Activated naive CD4-positive, alpha-beta T cell treated with anti-CD3 and anti-CD28 coated beads, Interleukin-2, amount 50 U/mL, for 72 hours (primary cell): ENCODE data around the gene PLCB1. TPM values are rescaled to one million over a fixed set of nuclear protein-coding genes. Genes with fewer than 3 reads are reported as not detected.

Experiments used
- ATAC-seq, 2 donors: fragments of 150-1000 bp; cut with Tn5 transposase; 2 replicates each; pipeline ENCODE4 v1.10.0; 2021; ENCODE audit warnings: mild to moderate bottlenecking in 2 of 2, moderate library complexity in 2 of 2
- DNase-seq, 2 donors: peaks; one replicate each; pipeline ENCODE4 v3.0.0; 2021 to 2022; ENCODE audit warnings: low spot score in 2 of 2
- H3K27ac Mint-ChIP-seq, 2 donors: one replicate each; pipeline ENCODE4 v1.8.0; 2022; ENCODE audit warnings: mild to moderate bottlenecking in 2 of 2, mixed read lengths in 2 of 2
- H3K36me3 Mint-ChIP-seq, 2 donors: one replicate each; pipeline ENCODE4 v1.8.0; 2022; ENCODE audit warnings: mixed read lengths in 2 of 2
- H3K9me3 Mint-ChIP-seq, 2 donors: one replicate each; pipeline ENCODE4 v1.8.0; 2022; ENCODE audit warnings: mixed read lengths in 2 of 2
- total RNA-seq, 2 donors: library from RNA; stranded (reverse); gene quantifications; one replicate each; pipeline ENCODE4 v1.2.3, GENCODE V29; 2022

PLCB1 gene
- total RNA-seq, 2 donors from 2014 or later = 0.56 to 2.1 TPM

DNA sequence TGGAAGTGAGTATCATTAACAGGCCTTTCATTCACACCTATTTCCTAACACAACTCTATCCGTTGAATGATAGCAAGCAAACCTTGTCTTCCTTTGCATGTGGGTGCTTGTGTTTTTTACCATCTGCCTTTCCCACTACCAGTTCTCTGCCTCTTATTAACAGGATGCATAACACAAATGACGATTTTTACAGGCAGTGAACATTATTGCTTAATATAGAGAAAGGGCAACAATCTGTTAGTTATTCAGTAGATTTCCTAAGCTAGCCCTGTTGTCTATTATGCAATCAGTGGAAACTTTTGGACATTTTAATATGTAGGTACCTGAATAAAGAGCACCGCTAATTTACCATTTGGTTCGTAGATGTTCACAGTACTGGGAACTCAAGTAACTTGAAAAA, 588.0 kb downstream of the PLCB1 start:
- DNase-seq (no peak), ATAC-seq (no peak)
- H3K27ac Mint-ChIP-seq = no peak overlapping the region
- H3K36me3 Mint-ChIP-seq = no peaks in the 10 kb centered on the region
- no peaks in the 10 kb centered on the region for H3K9me3 Mint-ChIP-seq

- H3K27ac Mint-ChIP-seq = no peak overlapping the region
- ATAC-seq (peak in 1 of 2 donors; percentile 44), DNase-seq (peak in 1 of 2 donors; percentile 7)
- no peaks in the 10 kb centered on the region for H3K36me3 Mint-ChIP-seq
- H3K9me3 Mint-ChIP-seq = no peaks in the 10 kb centered on the region
Observed at GRCh38 chr20:8721098-8721497, 589.0 kb downstream of the PLCB1 start.

GRCh38 chr20:8722277-8722928, 590.3 kb downstream of the PLCB1 start:
- ATAC-seq (peak; percentile 61 to 67), DNase-seq (peak in 1 of 2 donors; percentile 28)
- H3K27ac Mint-ChIP-seq = no peak overlapping the region
- H3K9me3 Mint-ChIP-seq = no peaks in the 10 kb centered on the region
- no peaks in the 10 kb centered on the region for H3K36me3 Mint-ChIP-seq

DNA sequence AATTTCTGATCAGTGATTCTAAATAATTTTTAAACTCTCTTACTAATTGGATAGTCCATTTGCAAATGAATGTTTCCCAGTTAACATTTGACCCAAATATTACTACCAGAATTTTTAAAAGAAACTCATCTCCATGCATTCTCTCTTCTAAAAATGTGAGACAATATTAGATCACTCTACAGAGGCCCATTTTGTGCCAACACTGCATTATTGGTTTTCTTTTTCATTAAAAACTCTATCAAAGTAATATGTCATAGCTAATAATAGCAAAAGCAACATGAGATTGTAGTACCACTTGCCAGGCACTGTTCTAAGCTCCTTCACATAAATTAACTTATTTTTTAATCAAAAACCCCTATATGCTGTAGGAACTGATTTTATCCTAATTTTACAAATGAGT, 591.2 kb downstream of the PLCB1 start:
- DNase-seq = no peak
- Mint-ChIP-seq H3K36me3 (no peaks in the 10 kb centered on the region), H3K9me3 (no peaks in the 10 kb centered on the region), H3K27ac (no peak overlapping the region)
- ATAC-seq = no peak

- Mint-ChIP-seq H3K27ac (no peak overlapping the region), H3K36me3 (no peaks in the 10 kb centered on the region), H3K9me3 (no peaks in the 10 kb centered on the region)
- ATAC-seq = no peak
- no peak for DNase-seq
Observed at GRCh38 chr20:8724884-8725283, 592.8 kb downstream of the PLCB1 start.

DNA sequence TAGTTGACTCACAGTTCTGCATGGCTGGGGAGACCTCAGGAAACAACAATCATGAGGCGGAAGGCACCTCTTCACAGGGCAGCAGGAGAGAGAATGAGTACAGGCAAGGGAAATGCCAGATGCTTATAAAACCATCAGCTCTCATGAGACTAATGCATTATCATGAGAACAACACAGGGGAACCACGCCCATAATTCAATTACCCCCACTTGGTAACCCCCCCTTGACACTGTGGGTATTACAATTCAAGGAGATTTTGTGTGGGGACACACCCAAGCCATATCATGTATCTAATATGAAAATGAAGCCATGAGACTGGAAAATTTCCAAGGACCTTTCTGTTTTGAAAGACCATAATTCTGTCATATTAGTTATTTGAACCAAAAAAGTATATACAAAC, 594.4 kb downstream of the PLCB1 start:
- no peaks in the 10 kb centered on the region for H3K9me3 Mint-ChIP-seq
- no peak for DNase-seq
- H3K27ac Mint-ChIP-seq = no peak overlapping the region
- ATAC-seq = no peak
- no peaks in the 10 kb centered on the region for H3K36me3 Mint-ChIP-seq

- DNase-seq (no peak), ATAC-seq (no peak)
- Mint-ChIP-seq H3K27ac (no peak overlapping the region), H3K9me3 (peaks cover 3 to 8% of the 10 kb centered on the region in 2 donors), H3K36me3 (no peaks in the 10 kb centered on the region)
Observed at GRCh38 chr20:8735014-8735413, 602.9 kb downstream of the PLCB1 start.

DNA sequence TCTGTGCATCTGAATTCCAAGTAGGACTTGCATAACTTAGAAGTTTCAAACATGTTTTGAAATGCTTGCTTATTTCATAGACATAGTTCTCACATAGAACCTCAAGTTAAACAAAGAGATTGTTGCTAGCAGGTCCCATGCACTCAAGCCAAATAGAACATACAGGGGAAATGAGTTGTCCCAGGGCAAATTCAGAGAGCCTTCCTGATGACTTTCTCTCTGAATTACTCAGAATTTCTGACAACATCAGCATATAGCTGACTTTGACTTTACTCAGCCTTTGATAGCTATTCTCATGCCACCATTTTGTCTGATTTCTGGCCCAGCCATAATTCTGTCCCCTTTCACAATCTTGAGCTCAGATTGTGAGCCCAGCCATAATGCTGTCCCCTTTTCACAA, 603.6 kb downstream of the PLCB1 start:
- peak in 1 of 2 donors; percentile 47 for ATAC-seq
- Mint-ChIP-seq H3K9me3 (peaks cover 3 to 8% of the 10 kb centered on the region in 2 donors), H3K36me3 (no peaks in the 10 kb centered on the region), H3K27ac (no peak overlapping the region)
- no peak for DNase-seq

- Mint-ChIP-seq H3K27ac (no peak overlapping the region), H3K9me3 (peaks cover 3 to 8% of the 10 kb centered on the region in 2 donors), H3K36me3 (no peaks in the 10 kb centered on the region)
- peak in 1 of 2 donors; percentile 94 for ATAC-seq
- DNase-seq = no peak
Observed at GRCh38 chr20:8740265-8740664, 608.2 kb downstream of the PLCB1 start.

DNA sequence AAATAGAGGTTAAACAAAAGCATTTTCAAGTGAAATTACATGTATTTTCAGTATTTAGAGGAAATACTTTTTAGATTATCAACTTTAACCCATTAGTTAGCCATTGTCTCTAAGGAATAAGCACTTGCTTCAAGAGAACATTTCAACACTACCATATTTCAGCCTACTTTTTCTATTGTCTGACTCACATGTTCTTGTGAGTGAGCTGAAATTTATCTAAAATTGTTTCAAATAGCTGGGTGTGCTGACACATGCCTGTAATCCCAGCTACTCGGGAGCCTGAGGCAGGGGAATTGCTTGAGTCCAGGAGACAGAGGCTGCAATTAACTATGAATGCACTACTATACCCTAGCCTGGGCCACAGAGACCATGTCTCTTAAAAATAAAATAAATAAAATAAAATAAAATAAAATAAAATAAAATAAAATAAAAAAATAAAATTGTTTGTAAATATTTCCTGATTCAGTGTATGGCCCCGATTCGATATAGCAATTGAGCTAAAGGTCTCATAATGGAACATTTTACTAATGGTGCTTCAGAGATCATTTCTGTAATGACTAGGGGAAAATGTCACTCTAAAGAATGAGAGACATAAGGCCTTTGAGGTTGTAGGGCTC, 612.3 kb downstream of the PLCB1 start:
- H3K36me3 Mint-ChIP-seq = no peaks in the 10 kb centered on the region

GRCh38 chr20:8749101-8749500, 617.0 kb downstream of the PLCB1 start:
- Mint-ChIP-seq H3K36me3 (no peaks in the 10 kb centered on the region), H3K27ac (no peak overlapping the region), H3K9me3 (no peaks in the 10 kb centered on the region)
- ATAC-seq (no peak), DNase-seq (no peak)

More for the DNA sequence above, 612.3 kb downstream of the PLCB1 start:
- ATAC-seq (no peak), DNase-seq (no peak)
- Mint-ChIP-seq H3K9me3 (no peaks in the 10 kb centered on the region), H3K27ac (no peak overlapping the region)

GRCh38 chr20:8749986-8750385, 617.9 kb downstream of the PLCB1 start:
- DNase-seq (no peak), ATAC-seq (no peak)
- H3K36me3 Mint-ChIP-seq = no peaks in the 10 kb centered on the region
- H3K9me3 Mint-ChIP-seq = no peaks in the 10 kb centered on the region
- no peak overlapping the region for H3K27ac Mint-ChIP-seq

- Mint-ChIP-seq H3K9me3 (no peaks in the 10 kb centered on the region), H3K36me3 (no peaks in the 10 kb centered on the region), H3K27ac (no peak overlapping the region)
- DNase-seq (no peak), ATAC-seq (no peak)
Observed at GRCh38 chr20:8755340-8756118, 623.5 kb downstream of the PLCB1 start.

DNA sequence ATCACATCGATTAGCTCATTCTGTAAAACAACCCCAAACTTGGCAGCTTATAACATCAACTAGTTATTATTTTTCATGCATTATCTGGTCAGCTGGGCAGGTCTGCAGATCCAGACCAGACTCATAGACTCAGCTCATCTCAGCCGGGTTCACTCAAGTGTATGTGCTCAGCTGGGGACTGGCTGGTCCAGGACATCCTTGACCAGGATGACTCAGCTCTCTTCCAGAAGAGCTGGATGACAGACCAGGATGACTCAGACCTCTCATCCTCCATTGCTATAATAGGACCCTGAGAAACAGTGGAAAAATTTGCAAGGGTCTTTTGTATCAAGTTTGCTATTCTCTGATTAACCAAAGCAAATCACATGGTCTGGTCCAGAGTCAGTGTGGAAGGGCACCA, 624.3 kb downstream of the PLCB1 start:
- DNase-seq (no peak), ATAC-seq (no peak)
- H3K36me3 Mint-ChIP-seq = no peaks in the 10 kb centered on the region
- no peaks in the 10 kb centered on the region for H3K9me3 Mint-ChIP-seq
- no peak overlapping the region for H3K27ac Mint-ChIP-seq

- no peaks in the 10 kb centered on the region for H3K9me3 Mint-ChIP-seq
- ATAC-seq = peak in 1 of 2 donors; percentile 47
Observed at GRCh38 chr20:8757146-8757545, 625.1 kb downstream of the PLCB1 start.

GRCh38 chr20:8764344-8764962, 632.4 kb downstream of the PLCB1 start:
- Mint-ChIP-seq H3K27ac (no peak overlapping the region), H3K36me3 (no peaks in the 10 kb centered on the region), H3K9me3 (no peaks in the 10 kb centered on the region)
- DNase-seq = no peak
- ATAC-seq = no peak

More at GRCh38 chr20:8757146-8757545, 625.1 kb downstream of the PLCB1 start:
- H3K27ac Mint-ChIP-seq = no peak overlapping the region
- no peaks in the 10 kb centered on the region for H3K36me3 Mint-ChIP-seq
- DNase-seq = no peak

DNA sequence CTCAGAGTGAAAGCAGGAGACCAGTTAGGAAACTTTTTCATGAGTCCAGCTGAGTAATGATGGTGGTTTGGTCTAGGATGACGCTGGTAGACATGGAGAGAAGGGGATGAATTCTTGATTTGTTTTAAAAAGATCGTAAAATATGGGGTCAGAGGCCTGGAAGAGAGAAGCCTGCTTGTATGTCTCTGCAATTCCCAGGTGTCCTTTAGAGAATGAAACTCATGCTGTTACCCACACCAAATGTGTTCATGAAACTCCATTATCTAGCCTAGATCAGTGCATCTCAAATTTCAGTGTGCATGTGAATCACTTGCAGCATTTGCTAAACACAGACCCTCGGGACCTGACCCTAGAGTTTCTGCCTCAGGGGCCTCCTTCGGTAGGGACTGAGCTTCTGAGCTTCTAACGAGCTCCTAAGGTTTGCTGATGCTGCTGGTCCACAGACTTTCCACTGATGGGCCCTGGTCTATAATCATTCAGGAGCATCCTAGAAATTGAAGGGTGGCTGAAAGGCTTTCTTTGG, 634.9 kb downstream of the PLCB1 start:
- Mint-ChIP-seq H3K36me3 (no peaks in the 10 kb centered on the region), H3K9me3 (no peaks in the 10 kb centered on the region), H3K27ac (no peak overlapping the region)
- no peak for DNase-seq
- no peak for ATAC-seq
